ENCODE measurements around the gene PSMC6. TPM values are rescaled to one million over a fixed set of nuclear protein-coding genes. Genes with fewer than 3 reads are reported as not detected.

The PSMC6 gene
- total RNA-seq, 2 experiments from 2014 or later, result 85.4 to 98.3 TPM

GRCh38 chr14:52703225-52703624 lies 3.8 kb upstream of the PSMC6 start:
- Histone ChIP-seq H3K36me3 (ENCODE audit: insufficient read depth, low read length) (peaks cover 2% of the 10 kb centered on the region; the same call in 1 of the 2 replicates), H3K4me3 (ENCODE audit: low read depth, low read length, poor library complexity, severe bottlenecking) (no peak overlapping the region), H3K9me3 (ENCODE audit: low read length) (no peaks in the 10 kb centered on the region), H3K4me1 (ENCODE audit: insufficient read depth, low read length, poor library complexity, severe bottlenecking) (peaks cover 23% of the 10 kb centered on the region), H3K27ac (ENCODE audit: low read depth, low read length, poor library complexity, severe bottlenecking) (no peak overlapping the region), H2AFZ (ENCODE audit: low read length) (no peak overlapping the region), H3K79me2 (ENCODE audit: insufficient read depth, low read depth, low read length) (peaks cover 12% of the 10 kb centered on the region), H3K4me2 (ENCODE audit: low read length) (no peak overlapping the region), H4K20me1 (ENCODE audit: insufficient read depth, low read length) (peaks cover 10% of the 10 kb centered on the region; the same call in 1 of the 2 replicates), H3K9me2 (ENCODE audit: insufficient read depth, low read length) (no peaks in the 10 kb centered on the region)
- BruUV-seq (replicated peaks), result no TSS peak
- ChIA-PET CTCF (ENCODE audit: unreplicated experiment) (no interaction called here), POLR2A (no interaction called here)
- TF ChIP-seq CTCF (conservative IDR thresholded peaks at IDR 0.05; ENCODE audit: low read length), result no peak
- TF ChIP-seq EZH2phosphoT487 (IDR thresholded peaks at IDR 0.05; ENCODE audit: borderline replicate concordance, low read depth, low read length), result no peak
- DNase-seq (ENCODE audit: low spot score), result no peak
- intact Hi-C loops (cut with micrococcal nuclease; ENCODE audit: unreplicated experiment), result no loop called here

GRCh38 chr14:52703664-52704063 lies 3.3 kb upstream of the PSMC6 start:
- H4K20me1 ChIP-seq (ENCODE audit: insufficient read depth, low read length), result peaks cover 15% of the 10 kb centered on the region; the same call in 1 of the 2 replicates
- H2AFZ ChIP-seq (ENCODE audit: low read length), result no peak overlapping the region
- no peaks in the 10 kb centered on the region for H3K9me2 ChIP-seq (ENCODE audit: insufficient read depth, low read length)
- POLR2A ChIA-PET, result interaction anchor here (1.5 kb wide), 1 partner anchor 9 kb away, joined by 5 read pairs; the partner anchor contains the start of gene ERO1A
- no peak overlapping the region for H3K4me2 ChIP-seq (ENCODE audit: low read length)
- BruUV-seq (replicated peaks), result no TSS peak
- H3K9me3 ChIP-seq (ENCODE audit: low read length), result no peaks in the 10 kb centered on the region
- intact Hi-C loops (cut with micrococcal nuclease; ENCODE audit: unreplicated experiment), result no loop called here
- TF ChIP-seq EZH2phosphoT487 (IDR thresholded peaks at IDR 0.05; ENCODE audit: borderline replicate concordance, low read depth, low read length) (no peak), CTCF (conservative IDR thresholded peaks at IDR 0.05; ENCODE audit: low read length) (no peak)
- DNase-seq (ENCODE audit: low spot score), result no peak
- peaks cover 16% of the 10 kb centered on the region for H3K79me2 ChIP-seq (ENCODE audit: insufficient read depth, low read depth, low read length)
- no peak overlapping the region for H3K27ac ChIP-seq (ENCODE audit: low read depth, low read length, poor library complexity, severe bottlenecking)
- H3K36me3 ChIP-seq (ENCODE audit: insufficient read depth, low read length), result peaks cover 6% of the 10 kb centered on the region
- no peak overlapping the region for H3K4me3 ChIP-seq (ENCODE audit: low read depth, low read length, poor library complexity, severe bottlenecking)
- H3K4me1 ChIP-seq (ENCODE audit: insufficient read depth, low read length, poor library complexity, severe bottlenecking), result peaks cover 27% of the 10 kb centered on the region
- CTCF ChIA-PET (ENCODE audit: unreplicated experiment), result no interaction called here

- Histone ChIP-seq H3K4me2 (ENCODE audit: low read length) (peak overlapping the region; percentile 79), H3K36me3 (ENCODE audit: insufficient read depth, low read length) (peaks cover 32% of the 10 kb centered on the region), H3K4me1 (ENCODE audit: insufficient read depth, low read length, poor library complexity, severe bottlenecking) (peaks cover 21% of the 10 kb centered on the region), H3K79me2 (ENCODE audit: insufficient read depth, low read depth, low read length) (peaks cover 32% of the 10 kb centered on the region), H2AFZ (ENCODE audit: low read length) (peak overlapping the region; percentile 74), H3K4me3 (ENCODE audit: low read depth, low read length, poor library complexity, severe bottlenecking) (peak overlapping the region; percentile 93), H3K9me2 (ENCODE audit: insufficient read depth, low read length) (no peaks in the 10 kb centered on the region), H3K27ac (ENCODE audit: low read depth, low read length, poor library complexity, severe bottlenecking) (peak overlapping the region; percentile 60), H3K9me3 (ENCODE audit: low read length) (no peaks in the 10 kb centered on the region), H4K20me1 (ENCODE audit: insufficient read depth, low read length) (peaks cover 16% of the 10 kb centered on the region; the same call in 1 of the 2 replicates)
- TF ChIP-seq CTCF (conservative IDR thresholded peaks at IDR 0.05; ENCODE audit: low read length) (0 out of 2 replicates have a peak, but pooled peaks have one; percentile 29), EZH2phosphoT487 (IDR thresholded peaks at IDR 0.05; ENCODE audit: borderline replicate concordance, low read depth, low read length) (no peak)
- TSS peak; percentile 100 for BruUV-seq (replicated peaks)
- intact Hi-C loops (cut with micrococcal nuclease; ENCODE audit: unreplicated experiment), result loop anchor here (2.0 kb wide), 2 partner anchors 25 to 153 kb away; partner anchors contain the start of genes GPR137C, STYX and TXNDC16
- peak; percentile 22 for DNase-seq (ENCODE audit: low spot score)
- ChIA-PET POLR2A (interaction anchor here (0.7 kb wide), 1 partner anchor 18 kb away, joined by 5 read pairs; no protein-coding TSS in a partner anchor), CTCF (ENCODE audit: unreplicated experiment) (no interaction called here)
Observed at GRCh38 chr14:52706286-52706685, 714 bp upstream of the PSMC6 start.
